OCI-LY7 (cell line): ENCODE measurements around the gene PCAT6. TPM values are rescaled to one million over a fixed set of nuclear protein-coding genes. Genes with fewer than 3 reads are reported as not detected.

Experiments
- BruUV-seq: library from RNA; stranded (reverse); fragments of 400-500 nt; replicated peaks from 2 replicates; lab custom pipeline; 2021; lab: Mats Ljungman, UMichigan
- CTCF ChIA-PET: fragments of 300-600 bp; sonication (Branson Sonifier 250); formaldehyde crosslinking; loops from one replicate; lab custom pipeline; 2022; ENCODE audit warnings: antibody characterized with exemption; ENCODE audit not compliant: unreplicated experiment; lab: Charles Lee
- POLR2A ChIA-PET: fragments of 300-600 bp; sonication (Branson Sonifier 250); formaldehyde crosslinking; loops from one replicate; lab custom pipeline; 2022; ENCODE audit warnings: antibody characterized with exemption; lab: Charles Lee
- DNase-seq: peaks from one replicate; pipeline ENCODE4 v3.0.0-alpha.2; 2015; ENCODE audit warnings: low spot score
- H2AFZ ChIP-seq: fragments of 200-600 bp; sonication (generic), shearing (Covaris generic); 2 replicates; pipeline ENCODE4 v1.6.1; 2014; ENCODE audit warnings: mild to moderate bottlenecking, antibody characterized with exemption, low read length, moderate library complexity
- H3K27ac ChIP-seq: fragments of 200-600 bp; sonication (generic); 2 replicates; pipeline ENCODE4 v1.5.1; 2014; ENCODE audit warnings: mixed run types, low read depth, mild to moderate bottlenecking, moderate library complexity, low read length, inconsistent platforms; ENCODE audit not compliant: poor library complexity, severe bottlenecking
- H3K36me3 ChIP-seq: fragments of 200-600 bp; sonication (generic); 2 replicates; pipeline ENCODE4 v1.6.1; 2014; ENCODE audit warnings: mild to moderate bottlenecking, antibody characterized with exemption, low read length, moderate library complexity, mixed read lengths; ENCODE audit not compliant: insufficient read depth
- H3K4me1 ChIP-seq: fragments of 200-600 bp; sonication (generic); 2 replicates; pipeline ENCODE4 v1.5.1; 2014; ENCODE audit warnings: mild to moderate bottlenecking, low read length; ENCODE audit not compliant: insufficient read depth, poor library complexity, severe bottlenecking
- H3K4me2 ChIP-seq: fragments of 200-600 bp; sonication (generic); 2 replicates; pipeline ENCODE4 v1.6.1; 2014; ENCODE audit warnings: mild to moderate bottlenecking, low read length
- H3K4me3 ChIP-seq: fragments of 200-600 bp; sonication (generic); 2 replicates; pipeline ENCODE4 v1.5.1; 2014; ENCODE audit warnings: mild to moderate bottlenecking, low read depth, low read length; ENCODE audit not compliant: poor library complexity, severe bottlenecking
- H3K79me2 ChIP-seq: fragments of 200-600 bp; sonication (generic); 2 replicates; pipeline ENCODE4 v1.6.1; 2016; ENCODE audit warnings: low read depth, mild to moderate bottlenecking, low read length, moderate library complexity, mixed read lengths; ENCODE audit not compliant: insufficient read depth
- H3K9me2 ChIP-seq: fragments of 200-600 bp; sonication (generic); 2 replicates; pipeline ENCODE4 v1.6.1; 2016; ENCODE audit warnings: mild to moderate bottlenecking, low read length, mixed read lengths; ENCODE audit not compliant: insufficient read depth
- H3K9me3 ChIP-seq: fragments of 200-600 bp; sonication (generic); 2 replicates; pipeline ENCODE4 v1.6.1; 2014; ENCODE audit warnings: mild to moderate bottlenecking, mixed run types, low read length, mixed read lengths
- H4K20me1 ChIP-seq: fragments of 200-600 bp; sonication (generic); 2 replicates; pipeline ENCODE4 v1.6.1; 2014; ENCODE audit warnings: mild to moderate bottlenecking, antibody characterized with exemption, low read length, moderate library complexity, mixed read lengths; ENCODE audit not compliant: insufficient read depth
- EZH2phosphoT487 ChIP-seq: fragments of 200-600 bp; sonication (generic); IDR thresholded peaks from 2 replicates; pipeline ENCODE4 v1.6.1; 2018; ENCODE audit warnings: low read depth, borderline replicate concordance, mild to moderate bottlenecking, mixed run types, antibody characterized with exemption, low read length, moderate library complexity, mixed read lengths
- intact Hi-C: fragments of 100-400 bp; cut with micrococcal nuclease; formaldehyde crosslinking; loops from one replicate; pipeline ENCODE4 v1.10.0; 2022; ENCODE audit not compliant: unreplicated experiment
- total RNA-seq, 2 experiments: library from RNA; depleted of rRNA in 1 of 2; stranded (reverse); fragments of >200 nt in 1 of 2; shearing (Covaris generic) in 1 of 2; gene quantifications; 2 replicates each; pipeline ENCODE4 v1.2.3, GENCODE V29; 2014 to 2022
- TF ChIP-seq, protein P1 (sequence below): fragments of 200-600 bp; sonication (generic); conservative IDR thresholded peaks from 2 replicates; pipeline ENCODE4 v1.5.1; 2014; ENCODE audit warnings: mild to moderate bottlenecking, antibody characterized with exemption, low read length, moderate library complexity, mixed read lengths

PCAT6 gene
- total RNA-seq, 2 experiments from 2014 or later: not detected

DNA sequence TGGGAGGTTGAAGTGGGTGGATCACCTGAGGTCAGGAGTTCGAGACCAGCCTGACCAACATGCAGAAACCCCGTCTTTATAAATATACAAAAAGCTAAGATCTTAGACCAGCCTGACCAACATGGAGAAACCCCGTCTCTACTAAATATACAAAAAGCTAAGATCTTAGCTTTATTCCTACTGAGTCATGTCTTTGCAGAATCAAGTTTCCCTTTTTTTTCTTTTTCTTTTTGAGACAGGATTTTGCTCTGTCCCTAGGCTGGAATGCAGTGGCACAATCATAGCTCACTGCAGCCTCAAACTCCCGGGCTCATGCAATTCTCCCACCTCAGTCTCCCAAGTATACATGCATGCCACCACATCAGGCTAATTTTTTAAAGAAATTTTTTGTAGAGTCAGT is 23.9 kb upstream of the PCAT6 start:
- Histone ChIP-seq H3K36me3 (no peaks in the 10 kb centered on the region), H4K20me1 (no peaks in the 10 kb centered on the region), H3K27ac (no peak overlapping the region), H3K4me3 (no peak overlapping the region), H3K4me1 (no peaks in the 10 kb centered on the region), H2AFZ (no peak overlapping the region), H3K9me3 (no peaks in the 10 kb centered on the region), H3K4me2 (no peak overlapping the region), H3K79me2 (no peaks in the 10 kb centered on the region), H3K9me2 (peaks cover 6% of the 10 kb centered on the region; the same call in 1 of the 2 replicates)
- BruUV-seq: no TSS peak
- ChIA-PET POLR2A (no interaction called here), CTCF (no interaction called here)
- no peak for DNase-seq
- intact Hi-C loops: no loop called here
- TF ChIP-seq, protein P1, sequence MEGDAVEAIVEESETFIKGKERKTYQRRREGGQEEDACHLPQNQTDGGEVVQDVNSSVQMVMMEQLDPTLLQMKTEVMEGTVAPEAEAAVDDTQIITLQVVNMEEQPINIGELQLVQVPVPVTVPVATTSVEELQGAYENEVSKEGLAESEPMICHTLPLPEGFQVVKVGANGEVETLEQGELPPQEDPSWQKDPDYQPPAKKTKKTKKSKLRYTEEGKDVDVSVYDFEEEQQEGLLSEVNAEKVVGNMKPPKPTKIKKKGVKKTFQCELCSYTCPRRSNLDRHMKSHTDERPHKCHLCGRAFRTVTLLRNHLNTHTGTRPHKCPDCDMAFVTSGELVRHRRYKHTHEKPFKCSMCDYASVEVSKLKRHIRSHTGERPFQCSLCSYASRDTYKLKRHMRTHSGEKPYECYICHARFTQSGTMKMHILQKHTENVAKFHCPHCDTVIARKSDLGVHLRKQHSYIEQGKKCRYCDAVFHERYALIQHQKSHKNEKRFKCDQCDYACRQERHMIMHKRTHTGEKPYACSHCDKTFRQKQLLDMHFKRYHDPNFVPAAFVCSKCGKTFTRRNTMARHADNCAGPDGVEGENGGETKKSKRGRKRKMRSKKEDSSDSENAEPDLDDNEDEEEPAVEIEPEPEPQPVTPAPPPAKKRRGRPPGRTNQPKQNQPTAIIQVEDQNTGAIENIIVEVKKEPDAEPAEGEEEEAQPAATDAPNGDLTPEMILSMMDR: no peak
- no peak for TF ChIP-seq EZH2phosphoT487

- Histone ChIP-seq H3K4me2 (no peak overlapping the region), H3K9me2 (peaks cover 6% of the 10 kb centered on the region; the same call in 1 of the 2 replicates), H3K4me1 (no peaks in the 10 kb centered on the region), H3K27ac (no peak overlapping the region), H3K9me3 (no peaks in the 10 kb centered on the region), H4K20me1 (no peaks in the 10 kb centered on the region), H3K4me3 (no peak overlapping the region), H3K79me2 (no peaks in the 10 kb centered on the region), H2AFZ (no peak overlapping the region), H3K36me3 (no peaks in the 10 kb centered on the region)
- no peak for DNase-seq
- intact Hi-C loops: no loop called here
- TF ChIP-seq EZH2phosphoT487: no peak
- TF ChIP-seq, protein P1: no peak
- ChIA-PET CTCF (no interaction called here), POLR2A (no interaction called here)
- BruUV-seq: no TSS peak
These were observed 22.0 kb upstream of the PCAT6 start for GRCh38 chr1:202788800-202789199.

GRCh38 chr1:202791077-202791747 is 19.5 kb upstream of the PCAT6 start:
- BruUV-seq: no TSS peak

More at GRCh38 chr1:202791077-202791747, 19.5 kb upstream of the PCAT6 start:
- no peak for DNase-seq
- Histone ChIP-seq H4K20me1 (no peaks in the 10 kb centered on the region), H2AFZ (no peak overlapping the region), H3K4me1 (no peaks in the 10 kb centered on the region), H3K9me3 (no peaks in the 10 kb centered on the region), H3K27ac (no peak overlapping the region), H3K4me2 (no peak overlapping the region), H3K79me2 (no peaks in the 10 kb centered on the region), H3K4me3 (no peak overlapping the region), H3K9me2 (peaks cover 6% of the 10 kb centered on the region; the same call in 1 of the 2 replicates), H3K36me3 (no peaks in the 10 kb centered on the region)
- intact Hi-C loops: no loop called here
- TF ChIP-seq, protein P1: no peak
- TF ChIP-seq EZH2phosphoT487: no peak
- POLR2A ChIA-PET: interaction anchor here (0.7 kb wide), 1 partner anchor 19 kb away, joined by 5 read pairs; no protein-coding TSS in a partner anchor
- CTCF ChIA-PET: no interaction called here
